ENCODE data around the gene LYRM1.
"Not testable (repeated sequence)": the region's sequence is repeated elsewhere in the genome, so short reads cannot be mapped to it uniquely, and the experiment has no call there.

- TF ChIP-seq CTCF (conservative IDR thresholded peaks at IDR 0.05 in 1 of 2, IDR thresholded peaks at IDR 0.05 in 1 of 2; ENCODE audit: extremely low read depth in 1 of 2, insufficient read depth in 1 of 2, low read depth in 1 of 2, low read length in 2 of 2); EZH2 (IDR thresholded peaks at IDR 0.05; ENCODE audit: borderline replicate concordance, low read length): not testable (repeated sequence)
Observed at GRCh38 chr16:20945575-20945875, 45.0 kb downstream of the LYRM1 start.
